NCI-H2171 (cell line): ENCODE measurements around the gene SCRT2.
"Not testable (repeated sequence)": the region's sequence is repeated elsewhere in the genome, so short reads cannot be mapped to it uniquely, and the experiment has no call there.

Experiments
- DNase-seq: peaks from one replicate; lab custom pipeline; 2025; lab: John Stamatoyannopoulos, UW

The SCRT2 gene

DNA sequence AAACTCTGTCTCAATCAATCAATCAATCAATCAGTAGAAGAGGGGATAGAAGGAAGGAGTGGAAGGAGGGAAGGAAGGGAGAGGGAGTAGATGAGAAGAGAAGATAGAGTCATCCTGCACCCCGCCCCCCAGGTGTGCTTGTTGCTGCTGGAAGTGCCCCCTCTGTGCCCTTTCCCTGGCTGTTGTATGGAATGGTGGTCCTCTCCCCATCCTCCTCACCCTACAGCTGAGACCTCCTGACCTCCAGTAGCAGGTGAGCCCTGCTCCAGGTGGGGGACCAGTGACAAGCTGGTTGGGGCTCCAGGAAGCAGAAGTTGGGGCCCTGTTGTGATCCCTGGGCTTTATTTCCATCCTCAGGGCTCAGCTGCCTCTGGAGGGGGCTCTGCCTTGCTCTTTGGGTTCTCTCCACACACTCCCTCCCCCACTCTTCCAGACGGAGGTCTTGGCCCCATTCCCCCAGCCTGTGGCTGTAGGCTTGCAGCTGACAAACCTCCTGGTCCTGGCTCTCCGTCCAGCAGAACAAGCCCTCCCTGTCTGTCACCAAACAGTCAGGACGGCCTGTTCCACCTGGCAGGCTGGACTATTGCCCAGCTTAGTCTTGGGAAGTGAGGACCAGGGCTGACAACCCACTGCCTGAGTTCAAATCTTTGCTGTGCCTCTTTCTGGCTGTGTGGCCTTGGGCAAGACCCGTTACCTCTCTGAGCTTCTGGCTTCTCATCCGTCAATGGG is 26.0 kb upstream of the SCRT2 start:
- DNase-seq: no peak

DNA sequence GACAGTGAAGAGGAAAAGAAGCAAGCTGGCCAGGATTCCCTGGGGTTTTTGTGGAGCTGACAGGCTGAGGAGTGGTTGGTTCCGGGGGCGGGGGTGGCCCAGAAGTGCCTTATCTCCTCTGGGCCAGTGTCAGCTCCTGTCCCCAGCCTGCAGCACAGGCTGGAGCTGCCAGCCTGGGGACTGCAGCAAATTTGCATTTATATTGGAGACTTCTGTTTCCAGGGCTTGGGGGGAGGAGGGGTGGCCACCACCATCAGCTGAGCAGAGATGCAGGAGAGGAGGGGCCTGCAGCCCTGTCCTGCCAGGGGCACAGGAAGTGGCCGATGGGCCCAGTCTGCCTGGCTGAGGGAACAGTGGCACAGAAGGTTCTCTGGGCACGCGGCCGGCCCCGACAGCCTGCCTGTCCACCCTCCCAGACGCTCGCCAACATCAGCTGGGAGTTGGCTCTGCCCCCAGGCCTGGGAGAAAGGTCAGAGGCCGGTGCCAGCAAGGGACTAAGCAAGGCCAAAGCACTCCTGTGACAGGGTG is 24.3 kb upstream of the SCRT2 start:
- no peak for DNase-seq

DNA sequence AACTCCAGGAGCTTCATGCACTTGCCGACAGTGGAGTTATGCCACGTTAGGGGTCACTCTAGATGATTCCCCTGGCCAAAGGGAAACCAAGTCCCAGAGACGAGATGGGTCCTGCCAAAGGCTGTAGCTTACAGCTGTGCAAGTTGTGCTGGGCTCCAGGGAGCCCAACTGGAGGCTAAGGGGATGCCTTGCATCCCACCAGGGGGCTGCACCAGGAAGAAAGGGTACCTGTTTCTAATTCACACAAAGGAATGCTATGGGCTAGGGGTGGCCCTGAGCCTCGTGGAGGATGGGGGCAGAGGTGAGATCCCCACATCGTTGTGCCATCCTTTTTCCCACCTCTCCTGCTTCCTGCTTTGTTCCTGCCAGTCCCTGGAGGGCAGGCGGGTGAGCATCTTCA is 23.7 kb upstream of the SCRT2 start:
- DNase-seq: no peak

DNA sequence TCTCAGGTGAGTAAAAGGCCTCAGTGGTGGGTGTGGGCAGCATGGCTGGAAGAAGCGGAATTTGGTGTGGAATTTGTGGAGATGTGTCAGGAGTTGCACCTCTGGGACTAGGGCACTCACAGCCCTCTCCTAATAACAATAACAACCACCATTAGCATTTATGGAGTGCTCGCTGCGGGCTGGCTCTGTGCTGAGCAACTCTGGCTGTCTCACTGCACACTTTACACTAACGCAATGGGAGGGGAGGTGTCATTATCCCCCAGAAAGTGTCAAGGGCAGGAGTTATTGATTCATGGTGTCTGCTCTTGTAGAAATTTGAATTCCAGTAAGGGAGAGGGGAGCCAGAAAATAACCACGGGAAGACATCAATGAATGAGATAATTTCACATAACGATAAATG is 22.7 kb upstream of the SCRT2 start:
- no peak for DNase-seq

DNA sequence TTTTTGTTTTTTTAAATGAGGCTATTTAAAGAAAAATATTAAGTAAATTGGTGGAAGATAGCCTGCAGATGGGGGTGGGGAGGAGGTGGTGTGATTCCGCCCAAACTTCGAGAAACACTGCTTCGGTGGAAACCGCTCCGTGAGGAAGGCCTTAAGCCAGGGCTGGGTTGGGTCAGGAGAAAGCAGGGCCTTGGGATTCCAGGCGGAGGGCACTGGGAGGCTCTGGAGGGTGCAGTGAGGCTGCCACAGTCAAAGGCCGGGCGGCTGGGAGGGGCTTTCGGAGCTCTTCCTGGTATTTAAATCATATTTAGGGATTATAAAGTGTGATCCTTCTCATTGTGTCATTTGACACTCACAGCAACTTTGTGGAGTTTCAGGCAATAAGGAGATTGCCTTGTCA is 22.2 kb upstream of the SCRT2 start:
- no peak for DNase-seq

DNA sequence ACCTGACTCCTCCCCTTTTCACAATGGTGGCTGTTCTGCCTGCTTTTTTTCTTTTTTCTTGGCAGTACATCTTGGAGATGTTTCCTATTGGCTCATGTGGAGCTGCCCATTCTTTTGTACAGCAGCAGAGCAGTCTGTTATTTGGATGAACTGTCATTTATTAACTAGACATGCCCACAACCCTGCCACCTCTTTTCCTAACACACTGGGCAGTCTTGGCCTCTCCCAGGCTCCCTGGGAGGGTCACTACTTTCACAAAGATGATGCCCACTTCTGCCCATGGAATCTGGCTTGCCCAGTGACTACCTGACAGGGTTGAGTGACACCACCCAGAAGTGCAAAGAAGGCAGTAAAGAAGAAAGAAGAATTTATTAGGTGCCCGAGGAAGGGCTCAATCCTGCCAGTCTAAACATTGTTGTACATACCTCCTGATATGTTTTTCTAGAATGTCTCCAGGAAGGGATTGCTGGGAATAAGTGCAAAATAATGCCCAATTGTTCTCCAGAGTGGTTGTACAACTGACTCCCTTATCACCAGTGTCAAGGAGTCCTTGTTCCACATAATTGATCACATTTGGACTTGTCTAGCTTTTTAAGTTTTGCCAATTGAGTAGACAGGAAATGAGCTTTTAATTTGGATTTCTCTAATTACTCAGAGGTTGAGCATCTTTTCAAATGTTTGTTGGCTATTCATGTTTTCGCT is 19.7 kb upstream of the SCRT2 start:
- no peak for DNase-seq

DNA sequence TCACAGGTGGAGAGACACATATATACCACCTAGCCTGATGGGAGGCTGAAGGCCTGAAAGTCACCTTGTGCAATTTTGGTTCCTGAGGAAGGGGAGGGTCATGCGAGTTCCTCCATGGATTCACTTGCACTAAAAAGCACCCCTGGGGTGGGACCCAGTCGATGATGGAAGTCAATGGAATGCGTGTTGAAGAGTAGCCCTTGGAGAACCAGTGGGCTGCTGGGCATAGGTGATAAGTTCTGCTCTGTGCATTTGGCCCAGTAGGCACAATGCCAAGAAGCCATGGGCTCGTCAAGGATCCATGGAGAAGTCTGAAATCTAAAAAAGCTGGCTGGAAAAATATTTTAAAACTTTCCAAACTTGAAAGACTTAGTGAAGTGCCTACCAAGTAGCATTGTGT is 18.9 kb upstream of the SCRT2 start:
- DNase-seq: no peak

DNA sequence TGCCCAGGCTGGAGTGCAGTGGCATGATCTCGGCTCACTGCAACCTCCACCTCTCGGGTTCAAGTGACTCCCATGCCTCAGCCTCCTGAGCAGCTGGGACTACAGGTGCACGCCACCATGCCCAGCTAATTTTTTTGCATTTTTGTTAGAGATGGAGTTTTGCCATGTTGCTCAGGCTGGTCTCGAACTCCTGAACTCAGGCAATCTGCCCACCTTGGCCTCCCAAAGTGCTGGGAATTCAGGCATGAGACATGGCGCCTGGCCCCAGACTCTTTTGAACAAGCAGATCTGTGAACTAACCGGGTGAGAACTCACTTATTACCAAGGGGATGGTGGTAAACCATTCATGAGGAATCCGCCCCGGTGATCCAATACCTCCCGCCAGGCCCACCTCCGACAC is 18.2 kb upstream of the SCRT2 start:
- DNase-seq: not testable (repeated sequence)

DNA sequence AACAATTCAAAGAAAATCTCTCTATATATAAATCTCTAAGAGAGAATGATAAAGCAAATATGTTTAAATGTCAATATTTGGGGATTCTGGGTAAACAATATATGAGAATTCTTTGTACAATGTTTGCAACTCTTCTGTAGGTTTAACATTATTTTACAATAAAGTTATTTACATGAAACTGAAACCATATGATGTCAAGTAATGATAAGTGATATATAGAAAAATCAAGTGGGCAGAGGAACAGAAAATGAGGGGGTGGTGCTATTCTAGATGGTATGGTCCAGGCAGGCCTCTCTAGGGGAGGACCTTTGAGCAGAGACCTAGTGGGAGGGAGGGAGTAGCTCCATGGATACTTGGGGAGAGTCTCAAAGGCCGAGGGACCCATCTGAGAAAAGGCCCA is 16.4 kb upstream of the SCRT2 start:
- DNase-seq: no peak

DNA sequence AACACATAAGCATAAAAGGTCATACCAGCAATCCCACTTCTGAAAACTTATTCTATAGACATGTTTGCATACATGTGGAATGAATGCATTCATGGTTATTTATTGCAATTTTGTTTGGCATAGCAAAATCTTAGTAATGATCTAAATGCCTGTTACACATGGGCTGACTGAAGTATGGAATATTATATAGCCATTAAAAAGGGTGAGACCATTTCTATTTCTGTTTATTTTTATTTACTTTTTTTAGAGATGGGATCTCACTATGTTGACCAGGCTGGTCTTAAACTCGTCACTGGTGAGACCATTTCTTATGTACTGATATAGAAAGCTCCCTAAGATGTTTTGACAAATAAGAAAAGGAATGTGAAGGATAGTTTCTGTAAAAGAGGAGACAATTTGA is 14.3 kb upstream of the SCRT2 start:
- no peak for DNase-seq

DNA sequence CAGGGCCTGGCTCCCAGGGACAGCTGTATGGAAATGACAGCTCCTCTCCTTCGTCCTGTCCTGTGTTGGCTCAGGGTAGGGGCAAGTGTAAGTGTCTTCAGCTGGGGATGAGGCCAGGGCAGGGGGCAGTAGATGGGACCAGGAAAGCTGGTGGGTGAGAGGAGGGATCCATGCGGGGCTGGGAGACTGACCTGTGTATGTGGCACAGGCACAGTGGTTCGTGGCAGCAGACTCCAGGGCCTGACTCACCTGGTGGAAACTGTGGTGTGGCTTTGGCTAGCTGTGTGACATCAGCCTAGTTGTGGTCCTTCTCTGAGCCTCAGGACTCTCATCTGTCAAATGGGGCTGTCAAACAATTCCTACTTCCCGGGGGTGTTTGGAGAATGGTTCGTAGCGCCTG is 13.7 kb upstream of the SCRT2 start:
- no peak for DNase-seq

DNA sequence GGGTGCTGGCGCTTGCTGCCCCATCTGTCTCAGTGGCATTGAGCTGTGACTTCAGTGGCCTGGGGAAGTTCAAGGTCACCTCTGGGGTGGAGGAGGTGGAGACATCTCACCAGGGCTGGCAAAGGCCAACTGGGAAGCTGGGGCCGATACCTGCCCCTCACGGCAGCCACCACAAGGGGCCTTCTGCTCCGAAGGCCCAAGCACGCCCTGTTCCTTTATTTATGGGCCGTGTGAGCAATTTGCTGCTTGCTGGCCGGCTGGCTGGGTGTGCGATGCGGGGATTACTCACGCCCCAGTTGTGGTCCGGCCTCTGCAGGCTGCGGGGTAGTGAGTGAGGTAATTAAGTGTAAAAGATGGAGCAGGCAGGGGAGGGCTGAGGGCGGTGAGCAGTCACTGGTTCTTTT is 13.2 kb upstream of the SCRT2 start:
- peak; percentile 26 for DNase-seq

DNA sequence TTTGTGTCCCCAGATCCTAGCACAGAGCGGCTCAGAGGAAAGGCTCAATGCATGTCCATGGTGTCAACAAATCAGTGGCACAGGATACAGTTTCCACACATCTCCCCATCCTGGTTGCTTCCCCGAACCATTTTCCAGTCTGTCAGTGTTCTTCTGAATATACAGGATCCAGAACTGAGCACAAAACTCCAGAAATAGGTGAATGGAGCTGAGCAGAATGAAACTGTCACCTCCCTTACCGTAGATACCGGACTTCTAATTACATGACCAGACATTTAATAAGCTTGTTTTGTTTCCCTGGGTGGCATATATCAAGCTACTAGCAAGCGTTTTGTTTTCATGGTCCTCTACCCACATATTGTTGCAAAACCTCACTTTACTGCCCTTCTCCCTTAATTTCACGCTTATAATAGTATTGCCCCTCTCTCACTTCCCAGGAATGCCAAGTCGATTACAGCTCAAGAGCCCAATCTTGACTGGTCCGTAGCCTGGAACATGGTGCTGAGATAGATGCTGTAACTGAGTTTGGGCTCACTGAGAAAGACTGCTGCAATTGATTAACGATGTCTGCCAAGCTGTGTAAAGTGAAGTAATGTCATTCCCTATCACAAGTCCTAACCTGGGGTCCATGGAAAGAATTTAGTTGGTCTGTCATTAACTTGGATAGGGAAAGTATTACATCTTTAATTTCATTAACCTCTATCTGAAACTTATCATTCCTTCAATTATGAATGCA is 12.0 kb upstream of the SCRT2 start:
- DNase-seq: no peak

DNA sequence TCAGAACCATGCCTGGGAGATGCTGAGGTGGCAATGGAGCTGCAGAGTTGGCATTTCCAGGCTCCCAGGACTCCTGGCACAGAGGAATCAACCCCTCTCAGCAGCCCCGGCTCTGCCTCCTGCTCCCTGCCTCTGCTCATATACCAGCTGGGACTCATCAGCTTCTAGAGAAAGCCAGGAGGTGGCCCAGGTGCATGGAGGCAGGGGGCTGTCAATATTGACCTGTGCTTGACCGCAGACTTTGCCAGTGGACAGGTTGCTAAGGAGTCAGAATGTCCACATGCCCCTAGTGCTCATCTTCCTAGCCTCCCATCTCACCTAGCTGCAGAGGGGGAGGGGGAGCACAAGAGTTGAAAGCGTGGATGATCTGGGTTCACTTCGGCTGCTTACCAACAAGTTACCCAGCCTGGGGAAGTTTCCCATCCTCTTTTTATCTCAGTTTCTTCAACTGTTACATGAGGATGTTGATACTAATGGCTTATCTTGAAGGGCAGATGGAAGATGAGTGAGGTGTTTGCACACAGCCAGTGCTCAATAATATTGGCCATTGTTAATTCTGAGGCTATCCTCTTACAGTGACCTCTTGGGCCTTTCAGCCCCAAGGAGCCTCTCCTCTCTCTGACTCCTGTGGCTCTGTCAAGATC is 9.2 kb upstream of the SCRT2 start:
- no peak for DNase-seq

DNA sequence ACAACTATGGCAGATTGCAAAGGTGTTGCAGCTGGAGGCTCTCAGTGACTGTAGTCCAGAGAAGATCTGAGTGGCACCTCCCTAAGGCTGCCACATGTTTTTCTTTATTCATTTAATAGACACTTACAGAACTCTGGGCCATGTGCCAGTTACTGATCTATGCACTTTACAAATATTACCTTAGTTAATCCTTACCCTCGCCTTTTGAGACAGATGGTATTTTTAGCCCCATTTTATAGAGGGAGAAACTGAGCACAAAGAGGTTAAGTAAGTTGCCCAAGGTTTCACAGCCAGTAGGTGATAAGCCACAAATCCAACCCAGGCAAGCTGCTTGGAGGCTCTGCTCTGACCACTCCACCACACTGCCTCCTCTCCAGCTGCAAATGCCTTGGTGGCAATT is 6.5 kb upstream of the SCRT2 start:
- DNase-seq: no peak

DNA sequence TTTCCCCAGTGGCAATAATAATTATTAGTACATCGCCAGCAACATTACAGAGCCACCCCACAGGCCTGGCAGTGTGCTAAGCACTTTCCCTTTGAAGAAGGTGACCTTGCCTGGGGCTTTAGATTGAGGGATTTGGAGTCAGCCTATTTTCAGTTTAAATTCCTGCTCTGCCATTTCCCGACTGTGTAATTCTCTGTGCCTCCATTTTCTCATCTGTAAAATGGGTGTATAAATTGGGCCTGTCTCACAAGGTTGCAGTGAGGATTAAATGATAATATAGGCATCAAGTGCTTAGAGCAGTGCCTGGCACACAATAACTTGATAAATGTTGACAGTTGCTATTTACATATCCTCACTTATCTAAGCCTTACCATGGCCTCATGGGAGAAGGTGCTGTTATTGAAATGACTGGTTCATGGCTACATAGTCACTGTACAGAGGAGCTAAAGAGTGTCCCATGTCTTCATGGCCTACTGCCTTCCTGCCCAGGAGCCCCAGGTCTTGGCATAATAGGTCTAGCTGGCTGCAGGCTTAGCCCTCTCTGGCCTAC is 5.1 kb upstream of the SCRT2 start:
- no peak for DNase-seq

DNA sequence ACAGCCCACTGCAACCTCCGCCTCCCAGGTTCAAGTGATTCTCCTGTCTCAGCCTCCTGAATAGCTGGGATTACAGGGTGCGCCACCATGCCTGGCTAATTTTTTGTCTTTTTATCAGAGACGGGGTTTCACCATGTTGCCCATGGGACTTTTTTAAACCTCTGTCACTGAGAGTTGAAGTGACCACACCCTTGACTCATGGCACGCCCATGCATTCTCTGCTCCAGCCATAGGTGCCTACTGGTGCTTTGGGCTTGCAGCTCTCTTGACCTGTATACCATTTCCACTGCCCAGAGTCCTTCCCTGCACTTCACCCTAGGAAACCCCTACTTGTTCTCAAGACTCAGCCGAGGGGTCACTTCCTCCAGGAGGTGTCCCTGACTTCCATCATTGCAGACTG is 2.4 kb upstream of the SCRT2 start:
- DNase-seq: no peak

DNA sequence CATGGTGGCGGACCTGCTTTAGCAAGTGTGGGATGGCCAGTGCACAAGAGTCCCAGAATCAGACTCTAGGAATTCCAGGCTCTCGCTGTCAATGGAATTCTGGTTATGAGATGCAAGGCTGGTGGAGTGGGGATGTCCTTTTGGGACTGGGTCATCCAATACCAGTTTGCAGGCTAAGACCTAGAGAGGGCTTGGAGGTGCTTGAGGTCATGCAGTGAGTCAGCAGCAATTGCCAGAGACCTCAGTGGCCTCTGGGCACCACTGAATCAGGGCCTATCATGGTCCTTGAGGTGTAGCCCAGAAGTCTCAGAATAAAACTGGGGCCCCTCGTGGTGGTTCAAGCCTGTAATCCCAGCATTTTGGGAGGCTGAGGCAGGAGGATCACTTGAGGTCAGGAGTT is 1.4 kb upstream of the SCRT2 start:
- DNase-seq: no peak

DNA sequence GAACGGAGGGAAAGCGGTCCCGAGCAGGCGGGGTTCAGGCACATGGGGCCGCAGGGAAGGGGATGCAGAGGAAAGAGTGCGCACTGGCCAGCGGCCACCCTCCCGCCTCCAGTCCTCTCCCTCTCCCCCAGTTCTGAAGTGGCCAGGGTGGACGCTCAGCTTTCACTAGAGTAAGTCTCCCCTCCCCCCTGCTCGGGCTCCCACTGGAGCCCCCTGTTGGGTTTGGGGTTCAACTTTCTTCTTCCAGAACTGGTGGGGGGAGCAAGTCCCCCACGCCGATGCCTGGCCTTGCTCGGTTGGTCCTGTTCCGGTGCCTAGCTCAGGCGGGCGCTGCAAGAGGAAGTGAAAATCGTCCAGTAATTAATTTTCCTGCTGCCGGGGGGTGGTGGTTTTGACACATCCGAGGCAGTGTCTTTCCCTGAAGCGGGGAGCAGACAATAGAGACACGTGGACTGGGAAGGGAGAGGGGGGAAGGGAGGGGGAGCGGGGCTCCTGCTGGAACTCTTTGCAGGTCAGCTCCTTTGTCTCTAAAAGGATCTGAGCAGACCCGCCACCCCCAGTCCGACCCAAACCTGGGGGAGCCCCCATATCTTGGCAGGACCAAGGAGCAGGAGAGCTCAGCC is 824 bp upstream of the SCRT2 start:
- DNase-seq: peak; percentile 72

DNA sequence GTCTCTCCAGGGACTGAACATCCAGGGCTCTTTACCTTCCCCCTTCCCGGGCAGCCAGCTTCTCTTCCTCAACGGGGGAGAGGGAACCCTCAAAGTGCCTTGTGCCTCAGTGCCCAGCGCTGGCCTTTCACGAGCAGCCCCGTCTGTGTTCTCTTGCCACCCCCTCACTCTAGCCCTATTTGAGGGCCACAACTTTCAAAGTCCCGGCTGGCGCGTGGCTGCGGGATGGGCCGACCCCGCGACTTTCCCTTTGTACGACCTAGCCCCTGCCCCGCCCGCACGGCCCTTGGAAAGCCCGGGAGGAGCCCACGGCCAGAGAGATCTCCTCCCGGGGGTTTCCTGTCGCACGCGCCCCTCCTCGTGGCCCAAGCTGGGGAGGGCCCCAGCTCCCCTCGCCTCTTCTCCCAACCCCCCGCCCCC is 559 bp downstream of the SCRT2 start:
- DNase-seq: no peak

DNA sequence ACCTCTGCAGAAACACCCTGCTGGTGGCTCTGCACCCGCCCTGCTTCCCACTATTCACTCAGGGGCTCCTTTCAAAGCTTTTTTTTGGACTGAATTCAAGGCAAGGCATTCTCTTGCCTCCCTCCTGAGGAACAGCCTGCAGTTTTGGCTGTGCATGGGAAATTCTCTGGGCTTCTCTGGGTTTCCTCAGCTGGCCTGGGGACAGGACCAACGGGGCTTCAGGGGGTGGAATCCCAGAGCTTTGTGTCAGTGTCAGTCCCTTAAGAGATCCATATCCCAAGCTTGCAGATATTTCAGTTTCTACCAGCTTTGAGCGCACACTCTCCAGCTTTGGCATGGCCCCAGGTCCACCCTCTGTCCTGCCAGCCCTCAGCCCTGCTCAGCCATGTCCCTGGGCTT is 2.0 kb downstream of the SCRT2 start:
- no peak for DNase-seq
